ENCODE data around the gene BEND7.

BEND7 gene

DNA sequence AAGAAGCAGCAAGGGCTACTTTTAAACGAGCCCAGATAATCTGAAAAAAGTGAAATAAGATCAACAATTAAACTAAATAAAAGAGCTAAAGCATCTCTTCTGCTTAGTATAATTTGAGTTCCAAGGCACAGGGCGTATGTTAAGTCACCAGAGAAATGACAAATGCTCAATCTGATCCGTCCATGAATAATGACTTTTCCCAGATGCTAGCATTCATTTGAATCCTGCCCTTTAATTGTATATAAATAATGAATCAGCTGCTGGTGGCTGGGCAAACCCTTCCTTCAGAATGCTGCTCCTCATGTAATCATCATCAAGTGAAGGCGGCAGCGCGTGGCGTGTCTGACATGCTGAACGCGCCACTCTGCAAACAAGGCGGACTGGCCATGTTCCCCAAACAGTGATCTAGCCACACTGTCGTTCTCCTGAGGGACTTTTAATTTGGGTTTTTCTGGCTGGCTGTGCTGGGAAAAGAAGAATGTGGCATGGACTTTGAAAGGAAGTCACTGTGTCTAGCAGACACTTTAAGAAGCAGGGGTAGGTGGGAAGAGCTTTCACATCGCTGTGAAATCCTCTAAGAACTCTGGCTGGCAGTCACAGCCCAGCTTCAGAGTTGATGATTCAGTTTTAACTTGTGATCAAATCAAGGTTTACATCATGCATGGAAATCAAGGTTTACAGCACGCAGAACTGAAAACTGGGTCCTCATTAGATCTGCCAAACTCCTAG is 70.7 kb downstream of the BEND7 start:
- no peak overlapping the region for H3K9ac ChIP-seq (ENCODE audit: low read depth, low read length)
- H3K4me3 ChIP-seq (ENCODE audit: low read depth in 1 of 2, low read length in 2 of 2): no peak overlapping the region
- TF ChIP-seq, protein P1, sequence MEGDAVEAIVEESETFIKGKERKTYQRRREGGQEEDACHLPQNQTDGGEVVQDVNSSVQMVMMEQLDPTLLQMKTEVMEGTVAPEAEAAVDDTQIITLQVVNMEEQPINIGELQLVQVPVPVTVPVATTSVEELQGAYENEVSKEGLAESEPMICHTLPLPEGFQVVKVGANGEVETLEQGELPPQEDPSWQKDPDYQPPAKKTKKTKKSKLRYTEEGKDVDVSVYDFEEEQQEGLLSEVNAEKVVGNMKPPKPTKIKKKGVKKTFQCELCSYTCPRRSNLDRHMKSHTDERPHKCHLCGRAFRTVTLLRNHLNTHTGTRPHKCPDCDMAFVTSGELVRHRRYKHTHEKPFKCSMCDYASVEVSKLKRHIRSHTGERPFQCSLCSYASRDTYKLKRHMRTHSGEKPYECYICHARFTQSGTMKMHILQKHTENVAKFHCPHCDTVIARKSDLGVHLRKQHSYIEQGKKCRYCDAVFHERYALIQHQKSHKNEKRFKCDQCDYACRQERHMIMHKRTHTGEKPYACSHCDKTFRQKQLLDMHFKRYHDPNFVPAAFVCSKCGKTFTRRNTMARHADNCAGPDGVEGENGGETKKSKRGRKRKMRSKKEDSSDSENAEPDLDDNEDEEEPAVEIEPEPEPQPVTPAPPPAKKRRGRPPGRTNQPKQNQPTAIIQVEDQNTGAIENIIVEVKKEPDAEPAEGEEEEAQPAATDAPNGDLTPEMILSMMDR (IDR thresholded peaks at IDR 0.05; ENCODE audit: borderline replicate concordance, extremely low read depth, low read length, poor library complexity, severe bottlenecking): no peak
- TF ChIP-seq EZH2 (IDR thresholded peaks at IDR 0.05; ENCODE audit: borderline replicate concordance, low read depth, low read length, severe bottlenecking): no peak
- no peaks in the 10 kb centered on the region for H3K9me3 ChIP-seq (ENCODE audit: insufficient read depth, low read length, severe bottlenecking)
- H3K36me3 ChIP-seq (ENCODE audit: insufficient read depth, low read length): no peaks in the 10 kb centered on the region
- peaks cover 25% of the 10 kb centered on the region for H3K27me3 ChIP-seq (ENCODE audit: insufficient read depth, low read length, poor library complexity)
- ATAC-seq (ENCODE audit: insufficient read depth, low read depth) (no peak), DNase-seq (no peak)
- no peaks in the 10 kb centered on the region for H3K79me2 ChIP-seq (ENCODE audit: insufficient read depth, low read length)
- no peaks in the 10 kb centered on the region for H4K20me1 ChIP-seq (ENCODE audit: insufficient read depth, low read length)
- no peaks in the 10 kb centered on the region for H3K4me1 ChIP-seq (ENCODE audit: insufficient read depth, low read length)
- no peak overlapping the region for H2AFZ ChIP-seq (ENCODE audit: low read depth, low read length)
- H3K4me2 ChIP-seq (ENCODE audit: insufficient read depth, low read length): no peak overlapping the region
- H3K27ac ChIP-seq (ENCODE audit: low read length): no peak overlapping the region

DNA sequence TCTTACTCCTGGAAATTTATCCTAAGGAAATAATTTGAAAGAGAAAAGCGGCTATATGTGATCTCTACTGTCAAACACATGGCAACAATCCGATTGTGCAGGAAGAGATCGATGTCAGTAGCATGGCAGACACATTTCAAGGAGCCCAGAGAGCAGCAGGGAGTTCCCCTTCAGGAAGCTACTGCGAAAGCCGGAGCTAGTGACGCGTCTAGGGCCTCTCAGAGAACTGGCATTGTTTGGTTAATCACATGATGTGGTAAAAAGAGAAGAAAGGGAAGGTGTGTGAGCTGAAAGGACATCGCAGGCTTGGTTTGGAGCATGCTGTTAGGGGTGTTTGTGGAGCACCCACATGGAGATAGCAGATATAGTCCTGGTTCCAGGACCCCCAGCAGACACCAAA is 74.9 kb downstream of the BEND7 start:
- TF ChIP-seq, protein P1 (IDR thresholded peaks at IDR 0.05; ENCODE audit: borderline replicate concordance, extremely low read depth, low read length, poor library complexity, severe bottlenecking): no peak
- no peak for TF ChIP-seq EZH2 (IDR thresholded peaks at IDR 0.05; ENCODE audit: borderline replicate concordance, low read depth, low read length, severe bottlenecking)
- H3K79me2 ChIP-seq (ENCODE audit: insufficient read depth, low read length): no peaks in the 10 kb centered on the region
- no peaks in the 10 kb centered on the region for H3K9me3 ChIP-seq (ENCODE audit: insufficient read depth, low read length, severe bottlenecking)
- no peak overlapping the region for H3K4me2 ChIP-seq (ENCODE audit: insufficient read depth, low read length)
- no peak overlapping the region for H3K4me3 ChIP-seq (ENCODE audit: low read depth in 1 of 2, low read length in 2 of 2)
- no peaks in the 10 kb centered on the region for H3K4me1 ChIP-seq (ENCODE audit: insufficient read depth, low read length)
- ATAC-seq (ENCODE audit: insufficient read depth, low read depth): no peak
- H3K36me3 ChIP-seq (ENCODE audit: insufficient read depth, low read length): no peaks in the 10 kb centered on the region
- H3K9ac ChIP-seq (ENCODE audit: low read depth, low read length): no peak overlapping the region
- peaks cover 23% of the 10 kb centered on the region for H3K27me3 ChIP-seq (ENCODE audit: insufficient read depth, low read length, poor library complexity)
- no peaks in the 10 kb centered on the region for H4K20me1 ChIP-seq (ENCODE audit: insufficient read depth, low read length)
- no peak for DNase-seq
- no peak overlapping the region for H3K27ac ChIP-seq (ENCODE audit: low read length)
- no peak overlapping the region for H2AFZ ChIP-seq (ENCODE audit: low read depth, low read length)

DNA sequence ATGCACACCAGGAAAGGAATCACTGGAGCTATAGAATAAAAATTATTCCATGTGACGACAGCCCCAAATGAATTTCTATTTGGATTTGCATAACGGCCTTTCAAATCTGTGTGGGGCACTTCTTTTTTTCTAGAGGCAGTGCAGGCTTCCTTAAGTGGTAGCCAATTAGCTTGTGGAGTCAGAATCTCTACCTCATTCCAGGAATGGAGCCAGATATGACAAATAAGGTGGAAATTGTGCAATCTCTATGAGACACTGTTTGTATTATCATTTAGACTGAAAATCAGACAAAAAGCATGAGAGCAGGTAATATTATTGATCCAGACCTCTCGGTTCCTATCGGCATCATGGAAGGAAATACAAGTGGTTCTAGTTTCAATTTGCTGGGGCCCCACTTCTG is 78.7 kb downstream of the BEND7 start:
- Histone ChIP-seq H3K79me2 (ENCODE audit: insufficient read depth, low read length) (no peaks in the 10 kb centered on the region), H3K9ac (ENCODE audit: low read depth, low read length) (no peak overlapping the region), H3K4me2 (ENCODE audit: insufficient read depth, low read length) (no peak overlapping the region), H3K36me3 (ENCODE audit: insufficient read depth, low read length) (no peaks in the 10 kb centered on the region), H3K9me3 (ENCODE audit: insufficient read depth, low read length, severe bottlenecking) (no peaks in the 10 kb centered on the region), H3K4me1 (ENCODE audit: insufficient read depth, low read length) (no peaks in the 10 kb centered on the region), H4K20me1 (ENCODE audit: insufficient read depth, low read length) (no peaks in the 10 kb centered on the region), H2AFZ (ENCODE audit: low read depth, low read length) (no peak overlapping the region), H3K27me3 (ENCODE audit: insufficient read depth, low read length, poor library complexity) (peaks cover 12% of the 10 kb centered on the region), H3K4me3 (ENCODE audit: low read depth in 1 of 2, low read length in 2 of 2) (no peak overlapping the region), H3K27ac (ENCODE audit: low read length) (no peak overlapping the region)
- TF ChIP-seq, protein P1 (IDR thresholded peaks at IDR 0.05; ENCODE audit: borderline replicate concordance, extremely low read depth, low read length, poor library complexity, severe bottlenecking): no peak
- ATAC-seq (ENCODE audit: insufficient read depth, low read depth) (no peak), DNase-seq (no peak)
